Mucosa of stomach (tissue), 1 donor: ENCODE results near the gene CCDC69.

ENCODE experiments used
- H3K27me3 ChIP-seq: one replicate; pipeline ENCODE4 v1.7.0; 2013; ENCODE audit warnings: mild to moderate bottlenecking, low read length; ENCODE audit not compliant: control insufficient read depth, insufficient read depth
- H3K36me3 ChIP-seq: one replicate; pipeline ENCODE4 v1.7.0; 2013; ENCODE audit warnings: low read length; ENCODE audit not compliant: control insufficient read depth, insufficient read depth
- H3K4me1 ChIP-seq: one replicate; pipeline ENCODE4 v1.7.0; 2013; ENCODE audit warnings: mild to moderate bottlenecking, low read length; ENCODE audit not compliant: control insufficient read depth, insufficient read depth
- H3K4me3 ChIP-seq: one replicate; pipeline ENCODE4 v1.7.0; 2013; ENCODE audit warnings: low read length
- H3K9ac ChIP-seq: one replicate; pipeline ENCODE4 v1.7.0; 2013; ENCODE audit warnings: mild to moderate bottlenecking, low read length, moderate library complexity
- H3K9me3 ChIP-seq: one replicate; pipeline ENCODE4 v1.7.0; 2013; ENCODE audit warnings: mild to moderate bottlenecking, low read length, moderate library complexity; ENCODE audit not compliant: control insufficient read depth
- donor health status: Pancreatic carcinoma.

CCDC69 gene

DNA sequence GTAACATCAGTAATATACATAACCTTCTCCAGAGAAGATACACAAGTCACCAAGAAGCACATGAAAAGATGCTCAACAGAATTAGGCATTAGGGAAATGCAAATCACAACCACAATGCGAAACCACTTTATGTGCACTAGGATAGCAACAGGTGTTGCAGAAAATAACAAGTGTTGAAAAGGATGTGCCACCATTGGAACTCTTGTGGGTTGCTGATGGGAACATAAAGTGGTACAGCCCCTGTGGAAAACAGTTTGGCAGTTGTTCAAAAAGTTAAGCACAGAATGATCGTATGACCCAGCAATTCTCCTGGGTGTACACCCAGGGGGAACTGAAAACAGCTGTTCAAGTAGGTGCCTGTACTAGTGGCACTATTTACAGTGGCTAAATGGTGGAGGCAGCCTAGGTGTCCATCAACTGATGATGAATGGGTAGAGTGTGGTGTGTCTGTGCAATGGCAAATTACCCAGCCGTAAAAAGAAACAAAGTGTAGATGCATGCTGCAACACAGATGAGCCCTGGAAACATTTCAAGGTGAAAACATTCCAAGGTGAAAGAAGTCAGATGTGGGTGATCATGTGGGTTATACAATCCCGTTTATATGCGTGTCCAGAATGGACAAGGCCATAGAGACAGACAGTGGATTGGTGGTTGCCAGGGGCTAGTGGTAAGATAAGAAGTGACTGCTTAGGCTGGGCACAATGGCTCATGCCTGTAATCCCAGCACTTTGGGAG lies 27.2 kb downstream of the CCDC69 start:
- no peaks in the 10 kb centered on the region for H3K36me3 ChIP-seq
- no peaks in the 10 kb centered on the region for H3K9me3 ChIP-seq
- no peak overlapping the region for H3K4me3 ChIP-seq
- H3K9ac ChIP-seq = no peak overlapping the region
- no peaks in the 10 kb centered on the region for H3K27me3 ChIP-seq
- H3K4me1 ChIP-seq = no peaks in the 10 kb centered on the region

DNA sequence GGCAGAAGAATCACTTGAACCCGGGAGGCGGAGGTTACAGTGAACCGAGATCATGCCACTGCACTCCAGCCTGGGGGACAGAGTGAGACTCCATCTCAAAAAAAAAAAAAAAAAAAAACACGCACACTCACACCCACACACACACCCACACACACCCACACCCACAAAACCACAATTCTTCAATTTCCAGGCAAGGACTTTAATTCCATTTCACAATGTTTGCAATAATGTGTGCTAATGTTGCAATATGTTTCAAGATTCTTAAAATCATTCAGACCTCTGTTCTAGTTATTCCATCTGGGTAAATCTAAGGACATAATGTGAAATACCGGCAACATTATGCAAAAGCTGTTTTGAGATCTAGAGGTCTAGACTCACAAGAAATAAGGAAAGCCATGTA lies 28.3 kb downstream of the CCDC69 start:
- Histone ChIP-seq H3K36me3 (no peaks in the 10 kb centered on the region), H3K9ac (no peak overlapping the region), H3K4me1 (no peaks in the 10 kb centered on the region), H3K27me3 (no peaks in the 10 kb centered on the region), H3K4me3 (no peak overlapping the region), H3K9me3 (no peaks in the 10 kb centered on the region)

DNA sequence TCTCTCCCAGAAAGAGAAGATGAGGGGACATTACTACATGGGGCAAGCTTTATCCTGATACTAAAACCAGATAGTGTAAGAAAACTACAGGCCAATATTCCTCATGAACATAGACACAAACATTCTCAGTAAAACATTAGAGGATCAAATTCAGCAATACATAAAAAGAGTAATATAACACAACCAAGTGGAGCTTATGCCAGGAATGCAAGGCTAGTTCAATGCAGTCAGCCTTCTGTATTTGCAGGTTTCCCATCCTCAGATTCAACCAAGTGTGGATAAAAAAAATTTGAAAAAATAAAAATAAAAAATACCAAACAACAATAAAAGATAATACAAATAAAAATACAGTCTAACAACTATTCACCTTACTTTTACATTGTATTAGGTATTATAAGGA lies 31.3 kb downstream of the CCDC69 start:
- Histone ChIP-seq H3K9ac (no peak overlapping the region), H3K27me3 (no peaks in the 10 kb centered on the region), H3K36me3 (no peaks in the 10 kb centered on the region), H3K9me3 (no peaks in the 10 kb centered on the region), H3K4me1 (no peaks in the 10 kb centered on the region), H3K4me3 (no peak overlapping the region)

DNA sequence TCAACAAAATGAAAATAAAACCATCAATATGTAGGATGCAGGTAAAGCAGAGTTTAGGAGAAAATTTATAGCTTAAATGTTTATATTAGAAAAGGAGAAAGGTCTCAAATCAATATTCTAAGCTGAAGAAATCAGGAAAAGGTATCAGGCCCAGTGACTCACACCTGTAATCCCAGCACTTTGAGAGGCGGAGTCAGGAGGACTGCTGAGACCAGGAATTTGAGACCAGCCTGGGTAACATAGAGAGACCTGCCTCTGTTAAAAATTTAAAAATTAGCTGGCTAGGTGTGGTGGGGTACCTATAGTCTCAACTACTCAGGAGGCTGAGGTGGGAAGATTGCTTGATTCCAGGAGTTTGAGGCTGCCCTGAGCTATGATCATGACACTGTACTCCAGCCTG lies 32.2 kb downstream of the CCDC69 start:
- no peaks in the 10 kb centered on the region for H3K27me3 ChIP-seq
- H3K9me3 ChIP-seq = no peaks in the 10 kb centered on the region
- no peaks in the 10 kb centered on the region for H3K36me3 ChIP-seq
- no peaks in the 10 kb centered on the region for H3K4me1 ChIP-seq
- H3K4me3 ChIP-seq = no peak overlapping the region
- no peak overlapping the region for H3K9ac ChIP-seq

DNA sequence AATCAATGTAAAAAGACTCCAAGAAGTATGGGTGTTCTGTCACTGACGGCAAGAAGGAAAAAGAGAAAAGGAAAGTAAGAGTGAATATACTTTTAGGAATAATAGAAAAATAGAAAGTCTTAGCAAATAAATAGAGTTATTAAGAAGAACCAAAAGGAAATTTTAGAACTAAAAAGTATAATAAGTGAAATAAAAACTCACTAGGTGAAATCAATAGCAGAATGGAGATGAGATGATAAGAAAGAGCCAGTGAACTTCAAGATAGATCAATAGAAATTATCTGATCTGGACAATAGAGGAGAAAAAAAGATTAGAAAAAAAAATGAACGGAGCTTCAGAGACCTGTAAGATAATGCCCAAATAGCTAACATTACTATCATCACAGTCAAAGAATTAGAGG lies 34.7 kb downstream of the CCDC69 start:
- H3K27me3 ChIP-seq = no peaks in the 10 kb centered on the region
- no peaks in the 10 kb centered on the region for H3K9me3 ChIP-seq
- no peak overlapping the region for H3K9ac ChIP-seq
- no peaks in the 10 kb centered on the region for H3K36me3 ChIP-seq
- no peak overlapping the region for H3K4me3 ChIP-seq
- H3K4me1 ChIP-seq = no peaks in the 10 kb centered on the region

DNA sequence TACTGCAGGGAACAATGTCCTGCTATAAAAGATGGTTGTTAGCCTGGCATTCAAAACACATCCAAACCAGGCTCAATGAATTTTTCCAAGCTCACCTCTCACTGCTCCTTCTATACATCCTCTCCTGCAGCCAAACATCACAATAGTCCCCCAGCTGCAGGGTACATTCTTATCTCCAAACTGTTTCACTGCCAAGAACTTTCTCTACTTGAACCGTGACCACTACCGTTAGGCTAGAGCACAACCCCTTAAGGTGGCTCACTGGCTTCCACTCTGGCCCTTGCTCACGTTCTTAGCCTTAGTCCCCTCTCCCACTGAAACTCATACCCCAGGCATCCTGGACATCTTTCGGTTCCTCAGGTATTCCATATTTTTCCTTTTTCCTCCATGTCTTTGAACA lies 37.4 kb downstream of the CCDC69 start:
- Histone ChIP-seq H3K4me3 (no peak overlapping the region), H3K4me1 (no peaks in the 10 kb centered on the region), H3K9ac (no peak overlapping the region), H3K36me3 (no peaks in the 10 kb centered on the region), H3K27me3 (no peaks in the 10 kb centered on the region), H3K9me3 (no peaks in the 10 kb centered on the region)

DNA sequence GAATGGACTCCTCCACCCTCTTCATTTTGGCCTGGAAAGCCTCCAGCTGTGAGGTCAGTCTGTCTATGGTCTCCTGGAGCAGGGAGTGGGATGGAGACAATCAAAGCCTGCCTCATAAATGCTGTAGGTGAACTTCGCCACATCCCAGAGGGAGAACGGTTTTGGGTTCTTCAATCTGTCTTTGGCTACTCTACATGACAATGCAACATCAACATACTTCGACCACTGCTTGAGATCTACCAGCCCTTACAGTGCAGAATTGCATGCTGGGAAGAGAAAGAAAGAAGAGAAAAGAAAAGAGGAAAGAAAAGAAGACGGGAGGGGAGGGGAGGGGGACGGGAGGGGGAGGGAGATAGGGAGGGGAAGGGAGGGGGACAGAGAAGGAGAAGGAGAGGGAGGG lies 37.8 kb downstream of the CCDC69 start:
- Histone ChIP-seq H3K4me3 (no peak overlapping the region), H3K27me3 (no peaks in the 10 kb centered on the region), H3K4me1 (no peaks in the 10 kb centered on the region), H3K9ac (no peak overlapping the region), H3K9me3 (no peaks in the 10 kb centered on the region), H3K36me3 (no peaks in the 10 kb centered on the region)

DNA sequence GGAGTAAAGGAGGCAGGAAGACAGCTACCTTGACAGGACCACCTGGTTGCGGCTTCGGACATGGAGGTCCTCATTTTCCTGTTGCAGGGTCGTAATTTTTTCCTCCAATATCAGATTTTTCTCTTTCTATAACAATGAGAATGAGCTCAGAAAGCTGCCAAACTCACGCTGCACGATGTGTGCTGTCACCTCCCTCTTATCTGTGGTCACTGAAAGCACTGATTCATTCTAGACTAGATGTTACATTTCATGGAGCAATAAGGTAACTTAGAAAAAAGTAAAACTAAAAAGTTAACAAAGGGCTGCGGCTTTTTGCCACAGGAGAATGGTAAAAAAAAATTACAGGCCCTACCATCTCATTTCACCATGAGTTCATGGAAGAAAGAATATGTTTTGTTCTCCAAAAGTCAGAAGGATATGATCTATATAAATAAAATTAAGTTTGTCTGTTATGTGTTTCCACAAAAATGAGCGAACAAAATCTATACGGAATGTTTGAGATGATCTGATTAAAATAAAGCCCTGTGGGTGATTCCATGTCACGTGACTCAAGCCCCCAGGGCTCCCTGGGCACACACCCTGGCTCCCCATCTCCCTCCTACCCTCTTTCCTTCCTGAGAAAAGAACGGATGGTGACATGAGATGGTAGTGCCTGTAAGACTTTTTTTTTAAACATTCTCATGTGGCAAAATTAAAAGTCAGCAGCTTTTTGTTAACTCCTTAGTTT lies 39.4 kb downstream of the CCDC69 start:
- H3K4me3 ChIP-seq = no peak overlapping the region
- no peaks in the 10 kb centered on the region for H3K4me1 ChIP-seq
- no peaks in the 10 kb centered on the region for H3K27me3 ChIP-seq
- no peaks in the 10 kb centered on the region for H3K9me3 ChIP-seq
- H3K9ac ChIP-seq = no peak overlapping the region
- no peaks in the 10 kb centered on the region for H3K36me3 ChIP-seq

DNA sequence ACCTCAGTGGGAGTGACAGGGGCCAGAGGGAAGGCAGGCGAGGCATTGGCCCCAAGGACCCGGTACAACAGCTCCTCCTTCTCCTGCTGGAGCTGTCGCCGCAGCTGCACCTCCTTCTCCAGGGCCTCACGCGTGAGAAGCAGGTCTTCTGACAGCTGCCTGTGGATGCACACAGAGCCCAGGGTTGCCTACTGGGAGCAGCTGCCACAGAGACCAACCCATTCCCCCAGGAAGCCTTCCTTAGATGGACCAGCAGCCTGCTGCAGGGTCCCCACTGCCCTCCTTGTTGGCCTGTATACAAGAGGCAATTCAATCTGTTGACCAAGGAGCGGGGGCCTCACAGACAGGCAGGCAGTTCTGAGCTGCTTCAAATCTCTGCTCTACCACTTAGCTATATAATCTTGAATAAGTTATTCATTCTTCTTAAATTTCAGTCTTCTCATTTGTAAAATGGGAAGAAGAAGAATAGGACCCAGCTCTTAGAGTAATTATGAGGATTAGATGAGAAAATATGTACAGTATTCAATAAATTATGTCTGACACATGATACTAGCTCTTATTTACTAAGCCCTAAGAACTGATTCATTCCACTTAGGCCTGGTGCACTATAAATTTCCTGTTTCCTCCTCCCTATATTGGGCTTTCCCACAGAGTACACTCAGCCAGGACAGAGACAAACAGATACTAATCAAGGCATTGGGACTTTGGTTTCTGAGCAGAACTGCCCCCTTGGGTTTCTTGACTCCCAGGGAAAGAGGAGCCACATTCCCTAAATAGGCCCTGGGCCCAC lies 40.2 kb downstream of the CCDC69 start:
- H3K9me3 ChIP-seq = no peaks in the 10 kb centered on the region
- H3K36me3 ChIP-seq = no peaks in the 10 kb centered on the region
- H3K4me1 ChIP-seq = no peaks in the 10 kb centered on the region
- H3K4me3 ChIP-seq = no peak overlapping the region
- H3K9ac ChIP-seq = no peak overlapping the region
- H3K27me3 ChIP-seq = no peaks in the 10 kb centered on the region

DNA sequence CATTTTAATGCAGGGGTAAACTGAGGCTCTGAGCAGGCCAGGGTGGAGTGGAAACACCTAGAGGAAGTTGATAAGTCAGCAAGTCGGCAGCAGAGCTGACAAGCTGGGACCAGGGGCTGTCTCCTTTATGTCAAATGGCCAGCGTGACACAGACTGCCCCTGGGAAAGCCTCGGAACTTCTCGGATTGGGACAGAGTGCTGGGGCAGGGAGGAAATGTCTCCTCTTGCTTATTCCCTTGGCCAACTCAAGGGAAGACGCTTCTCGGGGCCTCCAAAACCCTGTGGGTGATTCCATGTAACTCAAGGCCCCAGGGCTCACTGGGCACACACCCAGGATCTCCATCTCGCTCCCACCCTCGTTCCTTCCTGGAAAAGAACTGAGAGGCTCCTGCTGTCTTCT lies 40.9 kb downstream of the CCDC69 start:
- Histone ChIP-seq H3K4me3 (no peak overlapping the region), H3K27me3 (no peaks in the 10 kb centered on the region), H3K4me1 (no peaks in the 10 kb centered on the region), H3K9me3 (no peaks in the 10 kb centered on the region), H3K36me3 (no peaks in the 10 kb centered on the region), H3K9ac (no peak overlapping the region)

DNA sequence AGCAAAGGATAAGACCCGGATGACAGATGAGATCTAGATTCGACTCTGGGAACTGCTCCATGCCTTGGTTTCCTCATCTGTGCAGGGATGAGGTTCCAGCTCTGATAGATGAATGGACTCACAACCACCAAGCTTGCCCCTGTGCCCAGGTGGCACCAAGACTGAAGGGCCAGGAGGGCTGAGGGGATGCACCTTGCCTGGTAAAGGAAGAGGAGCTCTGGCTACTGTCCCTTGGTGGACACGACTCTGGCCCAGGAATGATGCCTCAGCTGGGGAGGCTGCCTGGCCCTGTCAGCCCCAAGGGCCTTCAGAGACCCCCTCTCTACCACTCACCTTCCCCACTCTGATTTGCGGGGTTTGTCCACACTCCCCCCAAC lies 41.4 kb downstream of the CCDC69 start:
- no peaks in the 10 kb centered on the region for H3K27me3 ChIP-seq
- no peak overlapping the region for H3K9ac ChIP-seq
- no peaks in the 10 kb centered on the region for H3K9me3 ChIP-seq
- H3K36me3 ChIP-seq = no peaks in the 10 kb centered on the region
- no peaks in the 10 kb centered on the region for H3K4me1 ChIP-seq
- H3K4me3 ChIP-seq = no peak overlapping the region

DNA sequence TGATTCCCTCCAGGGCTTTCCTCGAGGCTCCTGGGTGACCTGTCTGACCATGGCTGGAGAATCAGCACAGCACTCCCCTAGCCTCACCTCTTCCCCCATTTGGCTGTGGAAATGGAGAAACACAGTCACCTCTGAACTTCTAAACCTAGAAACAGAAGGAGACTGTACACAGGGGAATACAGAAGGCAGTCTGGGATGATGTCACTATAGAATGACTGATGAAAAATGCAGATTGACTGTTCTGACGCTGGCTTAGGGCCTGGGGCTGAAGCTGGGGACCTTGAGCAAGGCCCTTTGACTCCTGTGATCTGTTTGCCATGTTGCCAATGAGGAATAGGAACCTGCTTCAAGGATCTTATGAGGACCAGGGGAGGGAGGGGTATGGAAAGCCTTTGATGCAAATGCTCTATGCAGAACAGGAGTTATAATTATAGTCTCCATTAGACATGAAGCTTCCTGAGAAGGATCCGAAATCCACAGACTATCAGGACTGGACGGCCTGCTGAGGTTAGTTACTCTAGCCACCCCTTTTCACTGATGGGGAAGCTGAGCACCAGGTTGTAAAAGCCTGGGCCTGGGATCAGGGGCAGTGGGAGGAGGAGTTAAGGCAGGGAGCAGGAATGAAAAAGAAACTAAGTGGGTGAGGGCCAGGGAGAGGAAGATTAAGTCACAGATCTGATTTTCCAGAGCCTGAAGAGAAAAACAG lies 41.9 kb downstream of the CCDC69 start:
- Histone ChIP-seq H3K4me1 (no peaks in the 10 kb centered on the region), H3K27me3 (no peaks in the 10 kb centered on the region), H3K36me3 (no peaks in the 10 kb centered on the region), H3K9me3 (no peaks in the 10 kb centered on the region), H3K4me3 (no peak overlapping the region), H3K9ac (no peak overlapping the region)
